ENCODE measurements around the gene TMEM125.

GRCh38 chr1:43267818-43268425, 1.9 kb upstream of the TMEM125 start:
- TF ChIP-seq, protein P1, sequence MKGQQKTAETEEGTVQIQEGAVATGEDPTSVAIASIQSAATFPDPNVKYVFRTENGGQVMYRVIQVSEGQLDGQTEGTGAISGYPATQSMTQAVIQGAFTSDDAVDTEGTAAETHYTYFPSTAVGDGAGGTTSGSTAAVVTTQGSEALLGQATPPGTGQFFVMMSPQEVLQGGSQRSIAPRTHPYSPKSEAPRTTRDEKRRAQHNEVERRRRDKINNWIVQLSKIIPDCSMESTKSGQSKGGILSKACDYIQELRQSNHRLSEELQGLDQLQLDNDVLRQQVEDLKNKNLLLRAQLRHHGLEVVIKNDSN (IDR thresholded peaks at IDR 0.05; ENCODE audit: borderline replicate concordance, low read depth): no peak
- TF ChIP-seq MEF2A (IDR thresholded peaks at IDR 0.05; ENCODE audit: borderline replicate concordance, low read depth) (no peak), TCF12 (IDR thresholded peaks at IDR 0.05) (no peak), POLR2AphosphoS5 (IDR thresholded peaks at IDR 0.05; ENCODE audit: low read depth, low read length) (no peak), RCOR1 (IDR thresholded peaks at IDR 0.05; ENCODE audit: low read length) (no peak), YY1 (IDR thresholded peaks at IDR 0.05; ENCODE audit: low read depth) (no peak), EP300 (IDR thresholded peaks at IDR 0.05; ENCODE audit: borderline replicate concordance in 1 of 2, low read depth in 1 of 2, low read length in 1 of 2) (no peak), GATA2 (CRISPR knock-in tag; IDR thresholded peaks at IDR 0.05) (no peak)
- TF ChIP-seq, protein P2, sequence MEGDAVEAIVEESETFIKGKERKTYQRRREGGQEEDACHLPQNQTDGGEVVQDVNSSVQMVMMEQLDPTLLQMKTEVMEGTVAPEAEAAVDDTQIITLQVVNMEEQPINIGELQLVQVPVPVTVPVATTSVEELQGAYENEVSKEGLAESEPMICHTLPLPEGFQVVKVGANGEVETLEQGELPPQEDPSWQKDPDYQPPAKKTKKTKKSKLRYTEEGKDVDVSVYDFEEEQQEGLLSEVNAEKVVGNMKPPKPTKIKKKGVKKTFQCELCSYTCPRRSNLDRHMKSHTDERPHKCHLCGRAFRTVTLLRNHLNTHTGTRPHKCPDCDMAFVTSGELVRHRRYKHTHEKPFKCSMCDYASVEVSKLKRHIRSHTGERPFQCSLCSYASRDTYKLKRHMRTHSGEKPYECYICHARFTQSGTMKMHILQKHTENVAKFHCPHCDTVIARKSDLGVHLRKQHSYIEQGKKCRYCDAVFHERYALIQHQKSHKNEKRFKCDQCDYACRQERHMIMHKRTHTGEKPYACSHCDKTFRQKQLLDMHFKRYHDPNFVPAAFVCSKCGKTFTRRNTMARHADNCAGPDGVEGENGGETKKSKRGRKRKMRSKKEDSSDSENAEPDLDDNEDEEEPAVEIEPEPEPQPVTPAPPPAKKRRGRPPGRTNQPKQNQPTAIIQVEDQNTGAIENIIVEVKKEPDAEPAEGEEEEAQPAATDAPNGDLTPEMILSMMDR (IDR thresholded peaks at IDR 0.05): no peak

All from SK-N-SH (cell line).